WERI-Rb-1 (cell line): ENCODE results near the gene CIC.

Experiments
- DNase-seq: peaks from one replicate; pipeline ENCODE4 v3.0.0-alpha.2; 2020
- H3K27ac ChIP-seq: fragments of 250-450 bp; sonication (Bioruptor Pico); 2 replicates; pipeline ENCODE4 v1.5.1; 2020; ENCODE audit warnings: mild to moderate bottlenecking, moderate library complexity
- H3K27me3 ChIP-seq: fragments of 250-450 bp; sonication (Bioruptor Pico); 2 replicates; pipeline ENCODE4 v1.5.1; 2021; ENCODE audit warnings: mild to moderate bottlenecking, low read depth, moderate library complexity; ENCODE audit not compliant: insufficient read depth, severe bottlenecking
- H3K36me3 ChIP-seq: fragments of 250-450 bp; sonication (Bioruptor Pico); 2 replicates; pipeline ENCODE4 v1.5.1; 2020; ENCODE audit warnings: mild to moderate bottlenecking, moderate library complexity
- H3K4me3 ChIP-seq: 2 replicates; pipeline ENCODE4 v1.5.1; 2011; ENCODE audit warnings: low read depth, mild to moderate bottlenecking, control low read depth, low read length
- H3K9me3 ChIP-seq: fragments of 250-450 bp; sonication (Bioruptor Pico); 2 replicates; pipeline ENCODE4 v1.5.1; 2021; ENCODE audit warnings: mild to moderate bottlenecking, moderate library complexity; ENCODE audit not compliant: severe bottlenecking
- TF ChIP-seq, protein P1 (sequence below): IDR thresholded peaks from 2 replicates; pipeline ENCODE4 v1.5.1; 2011; ENCODE audit warnings: low read depth, mild to moderate bottlenecking, control low read depth, inconsistent platforms, low read length

CIC gene

DNA sequence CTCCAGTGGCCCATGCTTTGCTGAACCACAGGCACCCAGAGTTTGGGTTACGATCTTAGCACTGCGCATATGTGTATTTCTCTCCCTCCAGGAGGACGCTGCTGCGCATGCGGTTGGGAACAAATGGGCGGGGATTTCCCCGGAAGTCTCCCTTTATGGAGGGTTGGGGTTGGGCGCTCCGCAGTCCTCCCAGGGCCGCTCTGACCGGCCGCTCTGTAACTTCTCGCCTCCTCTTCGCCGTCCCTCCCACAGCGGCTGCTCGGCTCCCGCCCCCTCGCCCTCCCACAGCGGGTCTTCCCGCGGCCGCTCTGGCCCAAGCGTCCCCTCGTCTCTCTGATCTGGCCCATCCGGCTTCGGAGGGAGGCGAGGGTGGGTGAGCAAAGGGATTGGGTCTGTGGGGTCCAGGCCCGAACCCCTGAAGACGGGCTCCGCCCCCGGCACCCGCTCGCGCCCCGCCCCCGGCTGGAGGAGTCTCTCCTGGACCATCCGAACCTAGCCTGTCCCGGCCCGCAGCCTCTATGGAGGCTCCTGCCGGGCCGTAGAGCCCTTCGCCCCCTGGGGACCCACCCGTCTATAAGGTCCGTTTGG lies 56.4 kb downstream of the CIC start, which contains the start of gene MEGF8:
Gene MEGF8 (plus strand): TSS at position 328 of the 588 bp plus-strand sequence. CDS start 609 bp downstream, outside the sequence.
- no peaks in the 10 kb centered on the region; the same call in 1 of the 2 replicates for H3K36me3 ChIP-seq
- no peaks in the 10 kb centered on the region for H3K27me3 ChIP-seq
- H3K9me3 ChIP-seq = no peaks in the 10 kb centered on the region
- peak; percentile 99 for DNase-seq
- peak within 1 kb of the TSS; percentile 80 for H3K27ac ChIP-seq
- TF ChIP-seq, protein P1, sequence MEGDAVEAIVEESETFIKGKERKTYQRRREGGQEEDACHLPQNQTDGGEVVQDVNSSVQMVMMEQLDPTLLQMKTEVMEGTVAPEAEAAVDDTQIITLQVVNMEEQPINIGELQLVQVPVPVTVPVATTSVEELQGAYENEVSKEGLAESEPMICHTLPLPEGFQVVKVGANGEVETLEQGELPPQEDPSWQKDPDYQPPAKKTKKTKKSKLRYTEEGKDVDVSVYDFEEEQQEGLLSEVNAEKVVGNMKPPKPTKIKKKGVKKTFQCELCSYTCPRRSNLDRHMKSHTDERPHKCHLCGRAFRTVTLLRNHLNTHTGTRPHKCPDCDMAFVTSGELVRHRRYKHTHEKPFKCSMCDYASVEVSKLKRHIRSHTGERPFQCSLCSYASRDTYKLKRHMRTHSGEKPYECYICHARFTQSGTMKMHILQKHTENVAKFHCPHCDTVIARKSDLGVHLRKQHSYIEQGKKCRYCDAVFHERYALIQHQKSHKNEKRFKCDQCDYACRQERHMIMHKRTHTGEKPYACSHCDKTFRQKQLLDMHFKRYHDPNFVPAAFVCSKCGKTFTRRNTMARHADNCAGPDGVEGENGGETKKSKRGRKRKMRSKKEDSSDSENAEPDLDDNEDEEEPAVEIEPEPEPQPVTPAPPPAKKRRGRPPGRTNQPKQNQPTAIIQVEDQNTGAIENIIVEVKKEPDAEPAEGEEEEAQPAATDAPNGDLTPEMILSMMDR = peak; percentile 79
- H3K4me3 ChIP-seq = peak within 1 kb of the TSS; percentile 94

DNA sequence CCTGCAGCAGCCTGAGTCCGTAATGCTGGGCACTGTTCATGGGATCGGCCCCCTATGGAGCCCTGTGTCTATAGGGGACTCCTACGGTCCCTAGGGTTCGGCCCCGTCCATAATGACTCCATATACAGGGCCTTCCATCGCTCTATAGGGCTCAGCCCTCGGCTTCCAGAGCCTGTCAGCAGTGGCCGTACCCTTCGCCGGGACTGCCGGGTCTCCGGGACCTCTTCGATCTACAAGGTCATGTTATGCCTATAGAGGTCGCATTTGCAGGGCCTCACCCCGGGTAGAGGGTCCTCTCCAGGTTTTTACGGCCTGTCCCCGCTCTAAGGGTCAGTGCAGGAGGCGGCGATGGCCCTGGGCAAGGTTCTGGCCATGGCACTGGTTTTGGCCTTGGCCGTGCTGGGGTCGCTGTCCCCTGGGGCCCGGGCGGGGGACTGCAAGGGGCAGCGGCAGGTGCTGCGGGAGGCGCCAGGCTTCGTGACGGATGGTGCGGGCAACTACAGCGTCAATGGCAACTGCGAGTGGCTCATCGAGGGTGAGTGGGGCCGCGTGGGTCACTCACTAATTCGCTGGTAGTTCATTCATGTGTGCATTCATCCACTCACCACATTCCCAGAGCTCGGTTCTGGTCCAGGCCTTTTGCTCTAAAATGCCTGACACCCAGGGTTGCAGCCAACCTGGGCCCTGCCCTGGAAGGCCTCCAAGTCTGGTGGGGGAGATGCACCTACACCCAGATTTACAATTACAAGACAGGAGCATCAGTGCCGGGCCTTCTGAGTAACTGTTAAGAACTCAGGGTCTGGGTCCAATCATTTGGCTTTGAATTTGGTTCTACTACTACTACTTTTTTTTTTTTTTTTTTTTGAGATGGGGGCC lies 57.1 kb downstream of the CIC start:
- peak; percentile 30 for DNase-seq
- Histone ChIP-seq H3K4me3 (peak overlapping the region; percentile 94), H3K9me3 (no peaks in the 10 kb centered on the region), H3K36me3 (no peaks in the 10 kb centered on the region; the same call in 1 of the 2 replicates), H3K27ac (peak overlapping the region; percentile 80), H3K27me3 (no peaks in the 10 kb centered on the region)
- TF ChIP-seq, protein P1 = no peak

DNA sequence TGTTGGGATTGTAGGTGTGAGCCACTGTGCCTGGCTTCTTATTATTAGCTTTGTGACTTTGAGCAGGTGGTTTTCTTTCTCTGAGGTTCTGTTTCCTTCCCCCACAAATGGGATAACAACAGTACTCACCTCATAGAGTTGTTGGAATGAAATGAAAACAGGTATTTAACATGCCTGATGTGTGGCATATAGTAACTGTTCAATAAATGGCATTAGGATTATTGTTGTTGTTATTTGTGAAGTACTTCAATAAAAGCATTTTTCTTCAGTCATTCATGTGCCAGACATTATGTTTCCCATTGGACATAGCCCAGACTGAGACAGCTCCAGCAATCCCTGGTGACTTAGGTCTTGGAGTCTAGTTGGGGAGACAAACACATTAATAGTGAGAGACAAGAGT lies 57.9 kb downstream of the CIC start:
- H3K27me3 ChIP-seq = no peaks in the 10 kb centered on the region
- TF ChIP-seq, protein P1 = no peak
- H3K9me3 ChIP-seq = no peaks in the 10 kb centered on the region
- H3K27ac ChIP-seq = no peak overlapping the region
- DNase-seq = no peak
- H3K36me3 ChIP-seq = no peaks in the 10 kb centered on the region; the same call in 1 of the 2 replicates
- H3K4me3 ChIP-seq = no peak overlapping the region

DNA sequence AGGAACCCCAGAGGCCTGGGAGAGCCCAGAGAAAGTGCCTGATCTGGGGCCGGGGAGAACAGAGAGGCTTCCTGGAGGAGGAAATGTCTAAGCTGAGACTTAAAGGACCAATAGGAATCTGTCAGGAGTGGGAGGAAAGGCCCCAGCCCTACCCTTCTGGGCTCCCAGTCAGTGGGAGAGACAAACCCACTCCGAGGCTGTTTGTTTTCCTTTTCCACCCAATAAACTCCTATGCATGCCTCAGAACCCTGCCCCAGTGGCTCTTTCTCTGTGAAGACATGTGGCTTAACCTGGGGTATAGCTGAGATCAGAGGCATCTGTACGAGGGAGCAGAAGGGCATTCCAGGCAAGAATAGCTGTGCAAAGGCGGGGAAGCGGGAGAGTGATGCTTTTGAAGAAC lies 58.3 kb downstream of the CIC start:
- H3K9me3 ChIP-seq = no peaks in the 10 kb centered on the region
- H3K4me3 ChIP-seq = no peak overlapping the region
- H3K36me3 ChIP-seq = no peaks in the 10 kb centered on the region; the same call in 1 of the 2 replicates
- no peak overlapping the region for H3K27ac ChIP-seq
- H3K27me3 ChIP-seq = no peaks in the 10 kb centered on the region
- no peak for DNase-seq
- TF ChIP-seq, protein P1 = no peak

DNA sequence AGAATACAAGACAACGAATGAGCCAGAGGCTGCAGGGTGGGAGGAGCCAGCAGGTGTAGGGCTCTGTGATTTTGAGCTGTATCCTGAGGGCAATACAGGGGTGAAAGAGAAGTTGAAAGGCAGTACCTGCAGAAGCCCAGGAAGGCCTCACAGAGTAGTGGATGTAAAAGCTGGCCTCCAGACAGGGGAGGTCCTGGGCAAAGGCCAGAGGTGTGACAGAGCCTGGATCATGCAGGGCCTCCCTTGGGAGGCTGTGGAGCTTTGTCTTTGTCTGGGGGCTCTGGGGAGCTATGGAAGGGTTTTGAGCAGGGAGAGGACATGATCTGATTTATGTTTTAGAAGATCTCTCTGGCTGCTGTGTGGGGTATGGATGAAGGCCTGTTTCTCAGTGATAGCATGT lies 59.1 kb downstream of the CIC start:
- no peak for DNase-seq
- Histone ChIP-seq H3K9me3 (no peaks in the 10 kb centered on the region), H3K36me3 (no peaks in the 10 kb centered on the region; the same call in 1 of the 2 replicates), H3K27ac (no peak overlapping the region), H3K4me3 (no peak overlapping the region), H3K27me3 (no peaks in the 10 kb centered on the region)
- TF ChIP-seq, protein P1 = no peak
